DMS 273 treated with DMSO at 0.1 percent for 48 hours (cell line): ENCODE data around the gene HIF1AN.

Experiments used
- DNase-seq: peaks from one replicate; lab custom pipeline; 2025; lab: John Stamatoyannopoulos, UW

The HIF1AN gene

DNA sequence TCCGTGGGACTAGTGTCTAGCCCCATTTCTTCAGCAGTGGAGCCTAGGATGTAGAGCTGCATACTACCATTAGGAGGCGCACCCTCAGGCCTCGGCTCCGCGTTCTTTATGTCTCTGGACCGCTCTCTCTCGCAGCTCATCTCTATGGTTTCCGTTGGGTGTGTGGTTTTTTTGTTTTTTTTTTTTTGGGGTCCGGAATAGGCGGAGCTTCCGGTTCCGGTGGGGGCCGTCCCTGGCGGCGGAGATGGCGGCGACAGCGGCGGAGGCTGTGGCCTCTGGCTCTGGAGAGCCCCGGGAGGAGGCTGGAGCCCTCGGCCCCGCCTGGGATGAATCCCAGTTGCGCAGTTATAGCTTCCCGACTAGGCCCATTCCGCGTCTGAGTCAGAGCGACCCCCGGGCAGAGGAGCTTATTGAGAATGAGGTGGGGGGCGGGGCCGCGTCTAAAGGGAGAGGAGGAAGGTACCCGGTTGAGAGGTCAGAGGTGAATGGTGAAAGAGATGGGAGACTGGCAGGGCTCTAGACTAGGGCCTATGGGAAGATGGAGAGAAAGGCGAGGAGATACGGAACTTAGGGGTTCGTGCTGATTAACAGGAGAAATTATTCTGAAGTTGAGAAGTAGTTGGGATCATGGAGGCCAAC lies at the start of gene HIF1AN:
TSS of gene HIF1AN (plus strand) at position 229 of the 639 bp plus-strand sequence. CDS start at position 245, 16 bp downstream.
- peak; percentile 81 for DNase-seq

DNA sequence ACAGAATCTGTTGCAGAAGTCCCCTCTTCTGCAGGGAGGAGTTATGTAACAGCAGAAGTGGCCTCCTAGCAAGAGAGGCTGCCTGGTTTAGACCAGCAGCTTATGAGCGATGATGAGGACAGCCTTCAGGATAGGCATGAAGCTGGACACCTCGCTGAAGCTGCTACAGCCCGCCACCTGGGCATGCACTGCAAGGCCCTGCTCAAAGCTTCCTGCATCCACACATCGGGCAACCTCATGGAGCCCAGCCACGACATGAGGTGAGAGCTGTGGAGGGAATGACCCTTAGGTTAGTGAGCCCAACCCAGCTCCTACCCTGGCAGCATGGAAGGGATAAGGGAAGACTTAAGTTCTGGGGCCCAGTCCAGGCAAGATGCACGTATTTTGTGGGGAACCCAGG lies 48.2 kb upstream of the HIF1AN start:
- DNase-seq = no peak

DNA sequence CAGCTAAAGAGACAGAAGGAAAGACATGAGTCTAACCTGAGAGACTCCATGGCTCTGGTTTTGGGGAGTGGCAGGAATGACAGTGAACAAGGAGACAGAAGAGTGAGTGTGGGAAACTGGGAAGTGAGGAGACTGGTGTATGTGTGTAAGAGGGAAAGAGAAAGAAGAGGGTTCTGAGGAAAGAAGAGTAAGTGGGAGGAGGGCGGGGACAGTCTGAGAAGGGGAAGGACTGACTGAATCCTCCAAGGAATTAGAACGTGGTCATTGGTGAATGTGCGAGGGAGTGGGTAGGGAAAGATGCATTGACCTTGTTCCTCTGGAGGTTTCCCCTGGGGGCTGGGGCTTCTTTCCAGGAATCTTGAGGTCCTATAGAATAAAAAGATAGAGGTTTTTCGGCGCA lies 46.3 kb upstream of the HIF1AN start:
- DNase-seq = no peak

DNA sequence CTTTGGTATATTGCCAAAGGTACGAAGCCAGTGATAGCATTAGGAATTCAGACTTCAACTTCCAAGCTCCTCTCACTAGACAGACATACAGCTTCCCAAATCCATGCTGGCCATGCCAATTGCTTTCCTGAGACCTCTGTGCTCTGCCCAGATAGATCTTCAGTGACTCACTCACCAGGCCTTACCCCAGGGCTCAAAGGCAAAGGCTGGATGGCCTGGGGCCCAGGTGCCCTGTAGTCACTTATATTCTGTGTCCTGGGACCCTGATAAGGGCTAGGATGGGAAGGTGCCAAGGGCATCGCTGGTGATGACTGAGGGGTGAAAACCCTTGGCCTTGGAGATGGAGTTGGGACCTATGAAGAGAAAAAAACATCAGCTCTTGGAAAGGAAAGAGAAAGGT lies 45.2 kb upstream of the HIF1AN start:
- DNase-seq = no peak

DNA sequence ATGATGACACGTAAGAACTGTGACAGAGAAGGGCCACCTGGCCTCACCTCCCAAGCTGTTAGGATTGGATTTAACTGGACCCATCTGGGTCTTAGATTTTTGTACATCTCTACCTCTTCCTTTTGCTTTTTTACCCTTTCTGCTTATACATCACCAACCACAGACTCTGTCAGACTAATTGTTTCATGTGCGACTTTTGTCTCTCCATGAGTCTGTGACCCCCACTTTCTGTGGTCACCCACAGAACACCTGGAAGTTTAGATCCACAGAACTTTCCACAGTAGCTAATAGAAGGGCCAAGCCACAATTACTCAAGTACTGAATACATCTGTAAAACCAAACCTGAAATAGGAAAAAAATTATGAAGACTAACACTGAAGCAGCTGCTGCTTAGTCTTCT lies 39.2 kb upstream of the HIF1AN start:
- DNase-seq = no peak

DNA sequence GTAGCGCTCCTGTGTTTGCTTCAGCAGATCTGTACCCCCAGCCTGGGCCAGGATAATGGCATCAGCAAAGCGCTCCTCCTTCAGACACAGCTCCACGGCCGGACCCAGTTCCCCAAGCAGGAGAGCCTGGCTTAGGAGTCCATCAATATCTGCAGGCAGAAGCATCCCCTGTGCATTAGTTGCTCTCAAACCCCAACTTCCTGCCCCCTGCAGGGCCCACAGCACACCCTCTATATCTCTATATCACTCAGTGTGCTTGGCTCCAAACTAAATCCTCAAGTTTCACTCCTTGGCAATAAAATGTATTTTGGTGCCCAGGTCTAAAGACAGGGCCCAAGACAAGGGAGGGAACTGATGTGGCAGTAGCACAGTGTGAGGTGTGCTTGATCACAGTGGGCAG lies 37.7 kb upstream of the HIF1AN start:
- no peak for DNase-seq

DNA sequence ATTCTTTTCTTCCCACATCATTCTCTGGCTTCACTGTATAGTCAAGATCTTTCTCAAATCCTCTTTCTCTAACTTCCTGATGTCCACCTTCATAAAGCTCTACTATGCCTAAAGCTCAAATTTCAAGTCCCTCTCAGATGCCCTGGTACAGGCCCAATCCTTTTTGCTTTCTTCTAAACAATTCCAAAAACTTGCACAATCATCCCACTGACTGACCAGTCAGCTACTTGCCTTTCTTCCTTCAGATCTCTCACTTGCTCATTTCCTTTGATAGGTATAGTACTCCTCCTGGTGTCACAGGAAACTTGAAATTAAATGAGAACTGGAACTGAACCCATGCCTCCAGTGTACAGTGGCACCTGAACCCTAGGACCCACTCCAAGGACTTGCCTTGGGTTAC lies 34.3 kb upstream of the HIF1AN start:
- DNase-seq = no peak

DNA sequence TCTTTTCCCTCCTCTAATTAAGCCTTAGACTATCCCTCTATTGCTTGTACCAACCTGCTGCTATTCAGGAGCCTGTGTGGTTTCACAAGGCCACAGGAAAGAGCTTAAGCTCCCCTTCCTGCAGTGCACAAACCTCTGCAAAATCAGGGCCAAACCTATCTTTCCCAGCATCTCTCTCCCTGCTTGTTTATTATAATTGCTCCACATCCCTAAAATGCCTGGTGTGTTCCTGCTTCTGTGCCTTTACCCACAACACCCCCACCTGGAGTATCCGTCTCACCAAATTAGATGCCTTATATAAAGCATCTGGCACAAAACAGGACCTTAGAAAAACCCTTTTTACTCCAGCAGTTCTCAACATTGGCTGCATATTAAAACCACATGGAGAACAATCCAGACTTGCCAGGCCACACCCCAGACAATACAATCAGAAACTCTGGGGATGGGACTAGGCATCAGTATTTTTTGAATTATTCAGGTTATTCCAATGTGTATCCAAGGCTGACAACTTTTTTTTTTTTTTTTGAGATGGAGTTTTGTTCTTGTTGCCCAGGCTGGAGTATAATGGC lies 32.7 kb upstream of the HIF1AN start:
- DNase-seq = no peak

DNA sequence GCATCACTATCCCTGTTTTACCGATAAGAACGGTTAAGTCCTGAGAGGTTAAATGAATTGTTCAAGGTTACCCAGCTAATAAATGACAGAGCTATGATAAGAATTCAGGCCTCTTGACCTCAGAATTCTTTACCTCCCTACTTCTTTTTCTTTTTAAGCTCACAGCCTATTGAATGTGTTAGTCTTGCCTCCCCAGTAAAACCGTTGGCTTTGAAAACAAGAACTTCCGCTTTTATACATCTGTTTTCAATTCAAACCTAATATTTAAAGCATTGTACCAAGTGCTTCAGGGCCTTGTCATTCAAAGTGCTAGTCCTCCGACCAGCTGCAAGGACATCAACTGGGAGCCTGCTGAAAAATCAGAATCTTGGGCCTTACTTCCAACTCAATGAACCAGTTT lies 31.6 kb upstream of the HIF1AN start:
- DNase-seq = no peak

DNA sequence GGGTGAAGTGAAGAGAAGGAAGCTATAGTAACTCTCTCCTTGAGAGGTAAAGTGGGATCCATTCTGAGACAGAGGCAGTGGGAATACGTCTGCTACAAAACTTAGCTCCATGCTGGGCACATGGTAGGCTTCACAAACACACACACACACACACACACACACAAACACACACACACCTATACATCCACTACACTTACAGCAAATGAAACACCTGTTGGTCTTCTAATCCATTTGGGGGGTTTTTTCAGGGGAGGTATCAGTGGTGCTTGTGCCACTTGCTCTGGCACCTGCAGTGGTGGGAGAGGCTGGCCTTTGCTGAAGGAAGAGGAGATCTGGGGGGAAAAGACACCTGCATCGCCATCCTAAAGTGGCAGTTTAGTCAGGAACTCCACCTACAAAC lies 30.6 kb upstream of the HIF1AN start:
- no peak for DNase-seq

DNA sequence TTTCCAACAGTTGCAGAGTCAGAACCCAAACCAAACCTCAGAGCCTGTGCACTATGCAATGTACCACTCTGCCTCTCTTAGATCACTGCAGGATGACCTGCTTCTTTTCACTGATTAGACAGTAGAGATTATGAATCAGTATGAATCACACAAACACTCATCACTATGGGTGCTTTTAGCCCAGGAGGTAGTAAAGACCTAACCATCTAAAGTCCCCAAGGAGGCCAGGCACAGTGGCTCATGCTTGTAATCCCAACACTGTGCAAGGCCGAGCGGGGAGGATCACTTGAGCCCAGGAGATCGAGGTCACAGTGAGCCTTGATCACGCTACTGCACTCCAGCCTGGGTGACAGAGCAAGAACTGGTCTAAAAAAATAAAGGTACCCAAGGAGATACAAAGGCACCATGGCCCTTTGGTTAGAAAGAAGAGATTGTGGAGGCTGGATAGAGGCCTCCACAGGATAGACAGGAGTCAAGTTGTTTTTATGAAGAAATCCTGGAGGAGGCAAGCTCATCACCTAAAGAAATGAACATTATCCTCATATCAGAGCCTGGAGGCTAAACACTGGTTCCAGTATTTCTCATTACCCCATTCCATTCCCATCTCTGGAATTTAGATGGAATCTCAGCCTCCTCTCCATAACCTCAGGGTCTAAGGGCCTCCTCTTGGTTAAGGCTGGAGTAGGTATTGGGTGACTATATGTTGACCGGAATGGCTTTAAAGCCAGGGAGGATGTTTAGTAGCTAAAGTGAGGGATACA lies 29.0 kb upstream of the HIF1AN start:
- no peak for DNase-seq

DNA sequence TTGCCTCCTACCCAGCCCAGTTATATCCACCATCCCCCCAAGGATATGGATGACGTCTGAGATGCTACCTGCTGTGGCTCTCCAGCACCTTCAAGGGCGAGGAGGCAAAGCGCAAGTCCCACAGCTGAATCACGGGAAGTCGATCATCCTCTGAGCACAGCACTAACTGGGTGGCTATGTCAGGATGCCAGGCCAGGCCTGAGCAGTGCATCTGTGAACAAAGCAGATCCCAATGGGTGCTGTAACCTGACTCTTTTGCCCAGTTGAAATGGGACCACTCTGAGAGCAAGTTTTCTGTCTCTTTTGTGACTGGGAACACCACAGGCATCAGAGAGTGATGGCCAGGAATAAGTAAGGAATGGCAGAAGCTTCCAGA lies 28.4 kb upstream of the HIF1AN start:
- no peak for DNase-seq

DNA sequence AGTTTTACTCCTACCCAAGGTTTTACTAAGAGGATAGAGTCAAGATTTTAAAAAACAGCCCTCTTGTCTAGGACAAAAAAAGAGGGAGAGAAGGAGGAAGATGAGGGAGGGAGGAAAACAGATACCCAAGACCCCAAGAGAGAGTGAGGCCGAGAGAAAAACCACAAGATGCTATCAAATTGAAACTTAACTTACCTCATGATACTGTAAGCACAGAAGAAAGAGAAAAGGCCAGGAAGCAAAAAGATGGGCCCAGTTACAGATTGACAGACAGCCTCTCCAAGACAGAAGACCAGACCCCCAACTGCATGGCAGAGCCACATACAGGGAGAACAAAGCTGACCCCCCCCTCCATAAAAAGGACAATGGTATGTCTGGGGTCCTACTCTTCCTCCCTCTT lies 27.5 kb upstream of the HIF1AN start:
- DNase-seq = no peak

DNA sequence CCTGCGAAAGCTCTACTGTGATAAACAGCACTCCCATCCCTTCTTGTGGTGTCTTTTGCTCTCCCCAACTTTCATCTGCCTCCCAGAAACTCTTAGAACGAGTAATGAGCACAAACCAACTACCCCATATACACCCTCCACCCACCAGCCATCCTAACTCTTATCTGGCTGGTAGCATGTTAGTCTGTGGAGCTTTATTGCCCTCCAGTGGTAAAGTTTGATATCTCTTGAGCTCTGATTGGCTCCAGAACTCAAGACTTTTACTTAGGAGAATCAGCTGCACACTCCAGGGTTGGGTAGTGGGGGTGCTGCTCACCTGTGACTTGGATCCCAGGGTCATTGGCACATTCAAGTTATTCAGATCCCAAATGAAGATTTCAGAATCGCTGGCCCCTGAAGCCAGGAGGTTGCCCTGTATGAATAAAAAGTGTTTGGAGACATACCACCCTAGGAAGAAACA lies 27.0 kb upstream of the HIF1AN start:
- DNase-seq = no peak

DNA sequence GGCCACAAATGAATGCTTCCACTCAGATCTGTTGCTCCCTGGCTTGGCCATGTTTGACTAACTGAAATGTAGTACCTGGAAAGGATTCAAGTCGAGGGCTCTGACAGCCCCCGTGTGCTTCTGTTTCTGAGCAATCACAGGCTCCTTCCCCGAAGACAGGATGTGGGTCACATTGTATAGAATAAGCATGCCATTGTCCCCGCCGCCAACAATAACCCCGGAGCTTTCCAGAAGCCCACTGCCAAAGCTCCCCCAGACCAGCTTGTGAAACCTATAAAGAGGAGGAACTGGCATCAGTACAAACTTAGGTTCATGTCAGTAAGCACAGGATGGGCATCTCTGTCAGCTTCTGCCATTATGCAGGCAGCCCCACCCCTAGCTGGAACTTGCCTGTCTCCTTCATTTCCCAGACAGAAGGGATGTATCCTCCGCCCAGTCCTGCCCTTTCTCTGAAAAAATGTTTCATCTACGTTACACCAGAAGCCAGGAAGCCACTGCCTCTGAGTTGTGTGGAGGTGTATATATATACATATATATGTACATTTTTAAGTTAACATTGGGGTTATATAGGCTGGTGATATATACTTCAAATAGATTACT lies 26.4 kb upstream of the HIF1AN start:
- no peak for DNase-seq

DNA sequence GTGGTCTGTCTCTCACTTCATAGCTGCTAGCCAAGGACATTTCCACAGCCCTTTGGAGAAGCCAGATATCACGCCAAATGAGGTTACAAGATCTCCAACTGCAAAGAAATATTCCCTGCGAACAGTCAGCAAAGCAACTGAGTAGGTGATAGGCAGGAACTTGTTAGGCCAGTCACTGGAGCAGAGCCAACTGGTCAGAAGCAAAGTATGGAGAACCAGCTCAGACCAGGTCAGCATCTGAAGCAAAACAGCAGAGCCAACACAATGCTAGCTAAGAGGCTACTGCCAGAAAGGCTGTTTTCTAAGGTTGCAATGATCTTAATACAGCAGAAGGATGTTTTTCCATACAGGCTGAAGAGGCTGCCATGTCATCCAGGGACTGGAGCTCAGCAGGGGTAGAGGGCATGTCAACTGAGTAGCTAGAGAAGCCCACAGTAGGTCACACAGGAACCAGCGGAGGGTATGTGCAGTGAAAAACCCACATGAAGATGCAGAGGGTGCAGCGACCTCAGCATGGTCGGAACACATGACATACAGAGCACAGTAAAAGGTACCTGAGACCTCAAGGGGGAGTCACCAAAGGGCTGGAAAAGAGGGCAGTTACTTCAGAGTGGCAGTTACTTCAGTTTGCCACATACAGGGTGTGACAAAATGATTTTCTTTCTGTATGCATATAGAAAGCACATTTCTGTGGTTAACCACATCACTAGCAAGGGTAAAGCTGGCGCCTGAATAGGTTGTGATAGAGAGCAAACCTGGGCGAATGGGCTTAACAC lies 25.0 kb upstream of the HIF1AN start:
- no peak for DNase-seq

DNA sequence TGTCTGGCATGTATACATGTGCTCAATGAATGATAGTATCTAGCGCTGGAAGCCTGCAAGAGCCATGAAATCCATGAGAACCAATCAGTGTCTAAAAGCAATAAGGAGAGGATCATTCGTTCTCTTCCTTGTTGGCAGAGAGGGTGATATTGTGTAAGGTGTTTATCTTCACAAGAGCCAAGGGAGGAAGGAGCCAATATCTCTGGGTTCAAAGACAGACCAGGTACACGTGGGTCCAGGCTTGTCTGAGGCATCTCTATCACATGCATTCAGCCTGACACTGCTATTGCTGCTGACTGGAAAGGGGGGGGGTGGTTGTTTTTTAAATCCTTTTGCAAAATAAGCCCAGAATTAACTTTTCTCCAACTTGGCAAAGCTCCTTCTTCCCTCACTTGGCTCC lies 20.1 kb upstream of the HIF1AN start:
- DNase-seq = no peak

DNA sequence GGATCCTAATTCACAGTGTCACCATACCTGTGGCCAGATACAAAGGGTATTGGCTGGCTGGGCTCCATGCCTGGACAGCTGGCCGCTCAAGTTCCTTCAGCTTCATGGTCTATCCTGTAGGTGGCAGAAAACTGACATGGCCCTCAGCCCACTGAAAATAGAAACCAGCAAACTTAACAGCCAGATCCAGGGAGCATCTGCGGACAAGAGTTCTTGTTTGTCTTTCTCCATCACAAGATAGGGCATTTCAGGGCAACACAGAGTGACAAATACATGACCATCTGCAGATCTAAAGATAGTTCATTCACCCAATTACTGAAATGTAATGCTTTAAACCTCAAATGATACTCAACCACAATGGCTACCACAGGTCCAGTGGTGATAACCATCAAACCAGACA lies 18.9 kb upstream of the HIF1AN start:
- DNase-seq = no peak

DNA sequence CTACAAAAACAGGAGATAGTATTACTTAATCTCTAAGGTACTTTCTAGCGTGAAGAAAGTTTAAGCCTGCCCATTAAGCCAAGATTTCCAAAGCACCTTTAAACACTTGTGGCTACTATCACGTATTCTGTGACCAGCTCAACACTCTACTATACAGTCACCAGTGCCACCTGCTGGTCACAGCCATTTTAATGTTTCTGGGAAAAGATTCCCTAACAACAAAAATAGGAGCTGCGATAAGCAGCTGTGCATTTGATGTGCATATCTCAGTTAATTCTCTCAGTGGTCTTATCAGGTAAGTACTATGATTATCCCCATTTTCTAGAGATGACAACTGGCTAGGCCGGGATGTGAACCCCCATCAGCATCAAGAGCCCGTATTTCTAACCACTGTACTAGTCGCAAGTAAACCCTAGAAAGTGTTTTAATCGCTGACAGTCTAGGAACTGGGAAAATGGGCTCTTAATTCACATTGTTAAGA lies 16.9 kb upstream of the HIF1AN start:
- DNase-seq = peak; percentile 31

DNA sequence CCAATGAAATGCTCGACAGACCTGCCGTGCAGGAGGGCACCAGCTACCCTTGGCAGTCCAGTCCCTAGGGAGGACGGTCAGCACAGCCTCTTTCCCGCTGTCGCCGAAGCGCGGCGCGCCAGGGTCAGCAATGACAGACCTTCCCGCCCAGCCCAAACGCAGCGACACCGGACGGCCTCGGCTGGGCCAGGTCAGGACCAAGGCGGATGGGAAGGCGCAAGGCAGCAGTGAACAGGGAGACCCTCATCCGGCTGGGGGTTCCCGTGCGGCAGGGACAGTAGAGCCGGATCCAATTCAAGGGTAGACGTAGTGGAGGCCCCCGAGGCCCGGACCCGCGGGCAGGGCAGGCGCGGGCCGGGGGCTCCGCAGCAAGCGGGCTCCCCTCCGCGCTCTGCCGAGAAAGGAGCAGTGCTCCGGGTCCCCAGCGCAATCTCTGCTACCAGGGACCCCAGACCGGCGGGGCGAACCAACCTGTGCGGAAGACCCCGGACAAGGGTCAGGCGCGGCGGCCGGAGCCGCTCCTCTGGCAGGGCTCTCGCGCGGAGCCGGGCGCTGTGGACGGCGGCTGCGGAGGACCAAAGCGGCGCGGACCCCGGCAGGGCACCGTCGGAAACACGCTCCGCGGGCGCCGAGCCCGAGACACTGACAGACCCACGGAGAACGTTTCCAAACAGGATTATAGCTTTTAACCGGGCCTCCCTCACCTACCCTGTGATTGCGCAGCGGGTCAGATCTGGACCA lies 16.3 kb upstream of the HIF1AN start, which contains the start of gene SEC31B:
TSS of gene SEC31B (minus strand) at position 551 of the 741 bp plus-strand sequence. CDS start 2,909 bp downstream, outside the sequence.
- DNase-seq = no peak

DNA sequence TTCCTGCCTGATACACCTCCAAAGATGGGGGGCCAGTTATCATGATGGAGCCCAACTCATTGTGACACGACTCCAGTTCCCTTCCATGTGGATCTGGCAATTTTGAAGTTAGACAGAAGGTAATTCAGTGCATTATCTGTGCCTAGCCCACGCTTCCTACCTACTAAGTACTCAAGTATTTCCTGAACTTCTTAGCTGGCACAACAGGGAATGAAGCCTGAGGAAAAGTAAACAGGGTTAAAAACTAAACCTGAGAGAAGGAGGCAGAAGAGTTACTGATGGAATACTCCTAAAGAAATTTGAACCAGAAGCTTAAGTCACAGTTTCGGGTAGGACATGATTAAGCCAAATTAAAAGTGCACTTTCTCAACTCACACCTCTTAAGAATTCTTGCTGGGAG lies 14.9 kb upstream of the HIF1AN start:
- DNase-seq = no peak
